ENCODE data around the gene RAB5B. TPM values are rescaled to one million over a fixed set of nuclear protein-coding genes. Genes with fewer than 3 reads are reported as not detected.

The RAB5B gene
- 90.4 and 93.7 TPM in 2 replicates for polyA plus RNA-seq (2011; rRNA removed)
- 27.6 and 37.7 TPM in 2 replicates for polyA plus RNA-seq (2012; cell fraction: cytosol; rRNA removed)
- polyA plus RNA-seq (2012; cell fraction: nucleus; rRNA removed) = 14.7 and 20.9 TPM in 2 replicates
- polyA plus RNA-seq (2017; fragmentation: RNase III; extraction: RNeasy Plus Mini Kit Qiagen cat#74134 plus additional on column Dnase treatment) = 27.7 to 37.2 TPM (median 36.3 TPM) in 3 replicates
- polyA minus RNA-seq (2011; rRNA and poly(A)+ RNA removed) = 68.1 and 80.7 TPM in 2 replicates

- CTCF ChIA-PET = interaction anchor here (0.6 to 2.9 kb wide), 16 partner anchors 8 to 235 kb away, joined by 3 to 15 read pairs (median 6); partner anchors contain the start of gene SUOX
- Histone ChIP-seq H3K4me2 (peak within 1 kb of the TSS; percentile 88), H3K4me3 (peak within 1 kb of the TSS; percentile 93), H3K9me3 (no peaks in the 10 kb centered on the region), H3K27ac (peak within 1 kb of the TSS; percentile 94 to 95), H3K4me1 (peaks cover 20% of the 10 kb centered on the region; the same call in 2 of the 3 replicates)
- WGBS (ENCODE audit: missing lambda C conversion rate) = 1% methylated on average over 38 of the region's 39 CpGs
- ATAC-seq (peak; percentile 95 to 96), FAIRE-seq (peak; percentile 98), DNase-seq (ENCODE audit: low read depth in 1 of 2, low spot score in 1 of 2) (peak; percentile 98 to 100)
- no peak for TF ChIP-seq CEBPB (IDR thresholded peaks at IDR 0.05)
- peak; percentile 67 for TF ChIP-seq CHD2 (IDR thresholded peaks at IDR 0.05; ENCODE audit: low read length, partially characterized antibody)
- peak in 1 of 2 experiments; percentile 71; a peak in 2 of 5 replicates for TF ChIP-seq JUN (IDR thresholded peaks at IDR 0.05)
- TF ChIP-seq FOSL2 (IDR thresholded peaks at IDR 0.05) = no peak
- peak; percentile 76 for TF ChIP-seq FOSL2 (CRISPR knock-in tag; IDR thresholded peaks at IDR 0.05)
- TF ChIP-seq CBX2 (IDR thresholded peaks at IDR 0.05; ENCODE audit: borderline replicate concordance, low read depth) = no peak
- TF ChIP-seq POLR2A (IDR thresholded peaks at IDR 0.05; ENCODE audit: low read length) = peak; percentile 84
- no peak for TF ChIP-seq ZFP36 (IDR thresholded peaks at IDR 0.05; ENCODE audit: borderline replicate concordance, partially characterized antibody)
- 0 out of 2 replicates have a peak, but pooled peaks have one; percentile 28 for TF ChIP-seq GATA3 (IDR thresholded peaks at IDR 0.05; ENCODE audit: borderline replicate concordance)
- TF ChIP-seq ATOH8 (CRISPR knock-in tag; IDR thresholded peaks at IDR 0.05; ENCODE audit: low read depth) = no peak
- TF ChIP-seq BHLHE40 (IDR thresholded peaks at IDR 0.05; ENCODE audit: low read depth, low read length) = no peak
- peak; percentile 92 for TF ChIP-seq PHF8 (IDR thresholded peaks at IDR 0.05; ENCODE audit: borderline replicate concordance, low read depth)
- TF ChIP-seq, protein P1, sequence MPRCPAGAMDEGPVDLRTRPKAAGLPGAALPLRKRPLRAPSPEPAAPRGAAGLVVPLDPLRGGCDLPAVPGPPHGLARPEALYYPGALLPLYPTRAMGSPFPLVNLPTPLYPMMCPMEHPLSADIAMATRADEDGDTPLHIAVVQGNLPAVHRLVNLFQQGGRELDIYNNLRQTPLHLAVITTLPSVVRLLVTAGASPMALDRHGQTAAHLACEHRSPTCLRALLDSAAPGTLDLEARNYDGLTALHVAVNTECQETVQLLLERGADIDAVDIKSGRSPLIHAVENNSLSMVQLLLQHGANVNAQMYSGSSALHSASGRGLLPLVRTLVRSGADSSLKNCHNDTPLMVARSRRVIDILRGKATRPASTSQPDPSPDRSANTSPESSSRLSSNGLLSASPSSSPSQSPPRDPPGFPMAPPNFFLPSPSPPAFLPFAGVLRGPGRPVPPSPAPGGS (IDR thresholded peaks at IDR 0.05) = 0 out of 3 replicates have a peak, but pooled peaks have one; percentile 35
- 0 out of 2 replicates have a peak, but pooled peaks have one; percentile 46 for TF ChIP-seq RFX5 (IDR thresholded peaks at IDR 0.05)
- peak; percentile 100 for TF ChIP-seq PBX3 (IDR thresholded peaks at IDR 0.05)
- TF ChIP-seq ELK1 (IDR thresholded peaks at IDR 0.05; ENCODE audit: low read depth, low read length) = no peak
- peak; percentile 68 for TF ChIP-seq USF2 (IDR thresholded peaks at IDR 0.05)
- POLR2A ChIA-PET = interaction anchor here (0.6 to 1.8 kb wide), 17 partner anchors 9 to 244 kb away, joined by 3 to 8 read pairs (median 4); partner anchors contain the start of genes CD63, ESYT1, PA2G4 and PYM1
Measured at GRCh38 chr12:55973599-55974307, at the start of gene RAB5B. TSS of gene RAB5B (plus strand) at chr12:55974078. CDS start at chr12:55986961, 12,883 bp downstream.

- TF ChIP-seq CEBPB (IDR thresholded peaks at IDR 0.05) (0 out of 4 replicates have a peak, but pooled peaks of 1 of the 2 experiments have one; percentile 11), CHD2 (IDR thresholded peaks at IDR 0.05; ENCODE audit: low read length, partially characterized antibody) (no peak)
- TF ChIP-seq, protein P2, sequence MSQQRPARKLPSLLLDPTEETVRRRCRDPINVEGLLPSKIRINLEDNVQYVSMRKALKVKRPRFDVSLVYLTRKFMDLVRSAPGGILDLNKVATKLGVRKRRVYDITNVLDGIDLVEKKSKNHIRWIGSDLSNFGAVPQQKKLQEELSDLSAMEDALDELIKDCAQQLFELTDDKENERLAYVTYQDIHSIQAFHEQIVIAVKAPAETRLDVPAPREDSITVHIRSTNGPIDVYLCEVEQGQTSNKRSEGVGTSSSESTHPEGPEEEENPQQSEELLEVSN (IDR thresholded peaks at IDR 0.05; ENCODE audit: borderline replicate concordance, low read depth) = no peak
- no peak for ATAC-seq
- 94% methylated on average over 4 of the region's 4 CpGs for WGBS (ENCODE audit: missing lambda C conversion rate)
- Histone ChIP-seq H3K9me3 (no peaks in the 10 kb centered on the region), H3K4me1 (peaks cover 22% of the 10 kb centered on the region), H3K4me3 (peak overlapping the region; percentile 89; the same call in 1 of the 3 replicates), H3K27ac (peak overlapping the region in 1 of 2 experiments; percentile 94; a peak in 2 of 6 replicates), H3K4me2 (peak overlapping the region; percentile 90)
- POLR2A ChIA-PET = interaction anchor here (1.7 kb wide), 1 partner anchor 96 kb away, joined by 10 read pairs; the partner anchor contains the start of gene DNAJC14
- CTCF ChIA-PET = interaction anchor here (1.1 to 7.7 kb wide), 10 partner anchors 10 to 107 kb away, joined by 4 to 84 read pairs (median 15); partner anchors contain the start of genes DNAJC14, ORMDL2 and SARNP
- FAIRE-seq = no peak
- no peak for DNase-seq (ENCODE audit: low read depth in 1 of 2, low spot score in 1 of 2)
Measured at GRCh38 chr12:55925371-55925770, 48.5 kb upstream of the RAB5B start.
